CD14-positive monocyte (primary cell): ENCODE data around the gene CDC25B. TPM values are rescaled to one million over a fixed set of nuclear protein-coding genes. Genes with fewer than 3 reads are reported as not detected.

Experiments
- DNase-seq, 3 donors: peaks; one replicate each; pipeline ENCODE4 v3.0.0-alpha.2; 2011 to 2022
- H2AFZ ChIP-seq: 2 replicates; pipeline ENCODE4 v1.6.0; 2012; ENCODE audit warnings: mild to moderate bottlenecking, low read depth, low read length, inconsistent platforms; ENCODE audit not compliant: insufficient read depth, poor library complexity, severe bottlenecking
- H3K27ac ChIP-seq, 2 donors: 1 replicate in 1 of 2; 2 replicates in 1 of 2; pipeline ENCODE4 v1.5.1; 2012 to 2013; ENCODE audit warnings: low read length in 2 of 2, control low read depth in 1 of 2, inconsistent platforms in 1 of 2, low read depth in 1 of 2, mild to moderate bottlenecking in 1 of 2
- H3K27me3 ChIP-seq, 2 donors: one replicate each; pipeline versions ENCODE4 v1.6.0 to v1.6.1; 2011 to 2013; ENCODE audit warnings: low read length in 2 of 2; ENCODE audit not compliant: control insufficient read depth in 2 of 2, insufficient read depth in 2 of 2
- H3K36me3 ChIP-seq, 2 donors: replicated peaks in 1 of 2; 1 replicate in 1 of 2; 2 replicates in 1 of 2; pipeline versions ENCODE4 v1.5.1 to v1.6.1; 2012 to 2013; ENCODE audit warnings: low read length in 2 of 2, control low read depth in 1 of 2, inconsistent platforms in 1 of 2, mild to moderate bottlenecking in 1 of 2; ENCODE audit not compliant: insufficient read depth in 2 of 2, control insufficient read depth in 1 of 2
- H3K4me1 ChIP-seq, 2 donors: 1 replicate in 1 of 2; 2 replicates in 1 of 2; pipeline versions ENCODE4 v1.5.1 to v1.6.1; 2012 to 2013; ENCODE audit warnings: low read length in 2 of 2, control low read depth in 1 of 2, inconsistent platforms in 1 of 2, mild to moderate bottlenecking in 1 of 2, moderate library complexity in 1 of 2; ENCODE audit not compliant: insufficient read depth in 2 of 2, control insufficient read depth in 1 of 2
- H3K4me2 ChIP-seq: replicated peaks from 2 replicates; pipeline ENCODE3; 2012; ENCODE audit warnings: low read length, moderate library complexity, mild to moderate bottlenecking; ENCODE audit not compliant: poor library complexity, severe bottlenecking; ENCODE audit errors: extremely low read depth
- H3K4me3 ChIP-seq, 3 experiments: fragments of 200-600 bp in 1 of 3; sonication (generic) in 1 of 3; replicated peaks in 1 of 3; 1 replicate in 2 of 3; 2 replicates in 1 of 3; pipeline ENCODE4 v1.5.1; 2011 to 2013; ENCODE audit warnings: low read length in 3 of 3, mild to moderate bottlenecking in 3 of 3, control low read depth in 2 of 3, low read depth in 2 of 3, inconsistent platforms in 1 of 3, moderate library complexity in 1 of 3
- H3K79me2 ChIP-seq: 2 replicates; pipeline ENCODE4 v1.6.0; 2012; ENCODE audit warnings: mild to moderate bottlenecking, control low read depth, inconsistent platforms, low read length, moderate library complexity; ENCODE audit not compliant: insufficient read depth
- H3K9ac ChIP-seq: 2 replicates; pipeline ENCODE4 v1.6.0; 2017; ENCODE audit warnings: low read length, mild to moderate bottlenecking; ENCODE audit not compliant: insufficient read depth, poor library complexity, severe bottlenecking
- H3K9me3 ChIP-seq, 2 donors: replicated peaks in 1 of 2; 1 replicate in 1 of 2; 2 replicates in 1 of 2; pipeline versions ENCODE4 v1.5.1 to v1.6.1; 2012 to 2013; ENCODE audit warnings: low read length in 2 of 2, control low read depth in 1 of 2; ENCODE audit not compliant: control insufficient read depth in 1 of 2, insufficient read depth in 1 of 2
- H4K20me1 ChIP-seq: 2 replicates; pipeline ENCODE4 v1.6.0; 2012; ENCODE audit warnings: mild to moderate bottlenecking, low read length, control low read depth, moderate library complexity; ENCODE audit not compliant: insufficient read depth
- H3K27ac Mint-ChIP-seq, 7 donors: one replicate each; pipeline ENCODE4 v1.8.0; 2020; ENCODE audit warnings: mild to moderate bottlenecking in 7 of 7, mixed read lengths in 7 of 7, moderate library complexity in 6 of 7, inconsistent platforms in 2 of 7
- H3K27me3 Mint-ChIP-seq, 3 donors: one replicate each; pipeline ENCODE4 v1.8.0; 2021 to 2022; ENCODE audit warnings: low read depth in 3 of 3, mild to moderate bottlenecking in 3 of 3, mixed read lengths in 3 of 3, moderate library complexity in 3 of 3, inconsistent platforms in 1 of 3
- H3K36me3 Mint-ChIP-seq, 2 donors: one replicate each; pipeline ENCODE4 v1.8.0; 2020; ENCODE audit warnings: mixed read lengths in 2 of 2, inconsistent platforms in 1 of 2, mild to moderate bottlenecking in 1 of 2
- H3K4me1 Mint-ChIP-seq: one replicate; pipeline ENCODE4 v1.8.0; 2020; ENCODE audit warnings: mild to moderate bottlenecking, mixed read lengths
- H3K4me3 Mint-ChIP-seq, 2 donors: one replicate each; pipeline ENCODE4 v1.8.0; 2020; ENCODE audit warnings: mild to moderate bottlenecking in 2 of 2, mixed read lengths in 2 of 2, moderate library complexity in 1 of 2
- H3K9me3 Mint-ChIP-seq, 7 donors: one replicate each; pipeline ENCODE4 v1.8.0; 2020 to 2022; ENCODE audit warnings: mixed read lengths in 7 of 7, mild to moderate bottlenecking in 6 of 7, moderate library complexity in 6 of 7, inconsistent platforms in 2 of 7
- WGBS: methylation state at CpG from one replicate; pipeline ENCODE4 v1.1.5; 2013; ENCODE audit warnings: missing lambda C conversion rate; ENCODE audit not compliant: insufficient coverage; 5-methylcytosine and 5-hydroxymethylcytosine counted together
- intact Hi-C, 2 donors: fragments of 100-400 bp; cut with micrococcal nuclease; formaldehyde crosslinking; loops; one replicate each; pipeline versions ENCODE4 v1.15.0 to v1.15.1; 2023
- polyA plus RNA-seq, 3 donors: library from polyadenylated mRNA; depleted of rRNA in 1 of 3; unstranded in 2 of 3; stranded (reverse) in 1 of 3; fragments of 300-500 nt in 2 of 3; fragments of >200 nt in 1 of 3; fragmentation: Illumina TruSeq in 2 of 3; gene quantifications; 1 replicate in 2 of 3; 2 replicates in 1 of 3; pipeline ENCODE4 v1.2.3, GENCODE V29; 2012 to 2021
- TF ChIP-seq, protein P1 (sequence below): fragments of 200-600 bp; IDR thresholded peaks from one replicate; pipeline ENCODE4 v1.8.0; 2022; ENCODE audit warnings: antibody characterized with exemption, mild to moderate bottlenecking

Gene CDC25B
- polyA plus RNA-seq, 3 donors: 3.6 to 35.6 (median 4.0) TPM

DNA sequence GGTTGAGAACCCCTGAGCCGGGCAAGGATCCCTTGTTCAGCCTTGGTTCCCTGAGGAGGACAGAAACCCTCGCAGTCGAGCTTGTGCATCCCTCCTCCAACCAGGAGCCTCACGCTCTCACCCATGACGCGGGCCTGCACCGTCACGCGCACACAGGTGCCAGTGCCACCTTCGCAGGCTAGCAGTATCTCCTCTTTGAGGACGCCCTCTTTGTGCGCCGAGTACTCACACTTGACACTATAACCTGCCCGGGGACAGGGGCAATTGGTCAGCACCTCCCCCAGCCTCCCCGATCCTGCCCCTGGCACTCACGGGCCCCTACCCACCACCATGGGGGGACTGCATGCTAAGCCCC is 41.9 kb upstream of the CDC25B start:
- no peak overlapping the region for H2AFZ ChIP-seq
- Mint-ChIP-seq H3K4me1 (peaks cover 40% of the 10 kb centered on the region), H3K36me3 (peaks cover 54 to 69% of the 10 kb centered on the region in 2 donors), H3K27ac (peak overlapping the region in 3 of 7 donors; percentile 32 to 75 (median 50)), H3K9me3 (no peaks in the 10 kb centered on the region), H3K4me3 (no peak overlapping the region), H3K27me3 (peaks cover 0 to 4% (median 0%) of the 10 kb centered on the region in 3 donors)
- no peak overlapping the region for H3K4me3 ChIP-seq
- no peak overlapping the region for H3K4me2 ChIP-seq
- WGBS: 97% methylated on average over 16 of the region's 16 CpGs
- no peak overlapping the region for H3K9ac ChIP-seq
- H4K20me1 ChIP-seq: peaks cover 45% of the 10 kb centered on the region
- peaks cover 37% of the 10 kb centered on the region for H3K79me2 ChIP-seq
- peaks cover 24 to 50% of the 10 kb centered on the region in 2 donors for H3K4me1 ChIP-seq
- TF ChIP-seq, protein P1, sequence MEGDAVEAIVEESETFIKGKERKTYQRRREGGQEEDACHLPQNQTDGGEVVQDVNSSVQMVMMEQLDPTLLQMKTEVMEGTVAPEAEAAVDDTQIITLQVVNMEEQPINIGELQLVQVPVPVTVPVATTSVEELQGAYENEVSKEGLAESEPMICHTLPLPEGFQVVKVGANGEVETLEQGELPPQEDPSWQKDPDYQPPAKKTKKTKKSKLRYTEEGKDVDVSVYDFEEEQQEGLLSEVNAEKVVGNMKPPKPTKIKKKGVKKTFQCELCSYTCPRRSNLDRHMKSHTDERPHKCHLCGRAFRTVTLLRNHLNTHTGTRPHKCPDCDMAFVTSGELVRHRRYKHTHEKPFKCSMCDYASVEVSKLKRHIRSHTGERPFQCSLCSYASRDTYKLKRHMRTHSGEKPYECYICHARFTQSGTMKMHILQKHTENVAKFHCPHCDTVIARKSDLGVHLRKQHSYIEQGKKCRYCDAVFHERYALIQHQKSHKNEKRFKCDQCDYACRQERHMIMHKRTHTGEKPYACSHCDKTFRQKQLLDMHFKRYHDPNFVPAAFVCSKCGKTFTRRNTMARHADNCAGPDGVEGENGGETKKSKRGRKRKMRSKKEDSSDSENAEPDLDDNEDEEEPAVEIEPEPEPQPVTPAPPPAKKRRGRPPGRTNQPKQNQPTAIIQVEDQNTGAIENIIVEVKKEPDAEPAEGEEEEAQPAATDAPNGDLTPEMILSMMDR: no peak
- no peaks in the 10 kb centered on the region for H3K9me3 ChIP-seq
- intact Hi-C loops: no loop called here
- DNase-seq: no peak
- H3K27ac ChIP-seq: peak overlapping the region in 1 of 2 donors; percentile 48
- no peaks in the 10 kb centered on the region for H3K27me3 ChIP-seq
- peaks cover 44 to 68% of the 10 kb centered on the region in 2 donors for H3K36me3 ChIP-seq

GRCh38 chr20:3755269-3755668 is 40.8 kb upstream of the CDC25B start:
- peak overlapping the region in 4 of 7 donors; percentile 8 to 72 (median 53) for H3K27ac Mint-ChIP-seq
- Histone ChIP-seq H3K36me3 (peaks cover 52 to 78% of the 10 kb centered on the region in 2 donors), H3K4me3 (no peak overlapping the region), H3K27ac (peak overlapping the region; percentile 3 to 48), H2AFZ (no peak overlapping the region), H3K27me3 (no peaks in the 10 kb centered on the region), H3K4me2 (no peak overlapping the region), H3K9ac (no peak overlapping the region), H4K20me1 (peaks cover 55% of the 10 kb centered on the region), H3K79me2 (peaks cover 47% of the 10 kb centered on the region), H3K4me1 (peaks cover 24 to 45% of the 10 kb centered on the region in 2 donors), H3K9me3 (no peaks in the 10 kb centered on the region)
- 100% methylated on average over 1 of the region's 7 CpGs for WGBS
- H3K27me3 Mint-ChIP-seq: peaks cover 0 to 6% (median 0%) of the 10 kb centered on the region in 3 donors
- no peak overlapping the region for H3K4me3 Mint-ChIP-seq
- H3K36me3 Mint-ChIP-seq: peaks cover 60 to 78% of the 10 kb centered on the region in 2 donors
- H3K4me1 Mint-ChIP-seq: peaks cover 46% of the 10 kb centered on the region
- DNase-seq: no peak
- no peaks in the 10 kb centered on the region for H3K9me3 Mint-ChIP-seq
- intact Hi-C loops: no loop called here
- TF ChIP-seq, protein P1: no peak
